Activated CD4-positive, alpha-beta memory T cell treated with anti-CD3 and anti-CD28 coated beads for 36 hours (primary cell): ENCODE results near the gene CAPZA2. TPM values are rescaled to one million over a fixed set of nuclear protein-coding genes. Genes with fewer than 3 reads are reported as not detected.
"Not testable (repeated sequence)": the region's sequence is repeated elsewhere in the genome, so short reads cannot be mapped to it uniquely, and the experiment has no call there.

Experiments
- CTCF ChIA-PET: fragments of 350-600 bp; sonication (Branson Sonifier 250); formaldehyde crosslinking; loops from one replicate; lab custom pipeline; 2021; ENCODE audit warnings: antibody characterized with exemption, inconsistent platforms; lab: Charles Lee
- POLR2A ChIA-PET: fragments of 350-600 bp; sonication (Branson Sonifier 250); formaldehyde crosslinking; loops from one replicate; lab custom pipeline; 2021; ENCODE audit warnings: antibody characterized with exemption; lab: Charles Lee
- DNase-seq: peaks from one replicate; pipeline ENCODE4 v3.0.0-alpha.2; 2020
- H3K27ac Mint-ChIP-seq: one replicate; pipeline ENCODE4 v1.8.0; 2021; ENCODE audit warnings: mixed read lengths
- H3K27me3 Mint-ChIP-seq: one replicate; pipeline ENCODE4 v1.8.0; 2021; ENCODE audit warnings: mixed read lengths
- H3K36me3 Mint-ChIP-seq: one replicate; pipeline ENCODE4 v1.8.0; 2021; ENCODE audit warnings: mixed read lengths
- H3K4me1 Mint-ChIP-seq: one replicate; pipeline ENCODE4 v1.8.0; 2021; ENCODE audit warnings: low read depth, mixed read lengths
- H3K4me3 Mint-ChIP-seq: one replicate; pipeline ENCODE4 v1.8.0; 2021; ENCODE audit warnings: mild to moderate bottlenecking, mixed read lengths
- H3K9me3 Mint-ChIP-seq: one replicate; pipeline ENCODE4 v1.8.0; 2021; ENCODE audit warnings: mixed read lengths
- intact Hi-C: fragments of 100-400 bp; cut with micrococcal nuclease; formaldehyde crosslinking; loops from one replicate; pipeline ENCODE4 v1.15.1; 2023
- total RNA-seq, 2 experiments: library from RNA; stranded (reverse); gene quantifications; one replicate each; pipeline ENCODE4 v1.2.3, GENCODE V29; 2021

Gene CAPZA2
- total RNA-seq, 2 experiments from 2014 or later: 163 to 176 TPM

DNA sequence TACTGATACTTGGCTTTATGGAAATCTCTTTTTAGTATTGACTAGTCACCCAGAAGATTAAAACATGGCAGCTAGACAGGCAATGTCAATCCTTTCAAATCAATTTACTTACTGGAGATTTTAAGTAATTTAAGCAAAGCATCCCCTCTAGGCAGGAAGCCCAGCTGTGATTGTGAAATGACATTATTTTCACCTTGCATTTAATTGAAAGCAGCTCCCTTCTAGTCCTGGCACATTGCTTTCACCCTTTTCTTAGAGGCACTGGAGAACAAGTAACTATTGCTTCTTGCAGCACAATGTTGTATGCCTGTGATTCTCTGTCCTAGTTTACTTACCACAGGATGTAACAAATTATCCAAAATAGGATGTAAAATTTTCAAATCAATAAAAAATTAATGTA lies 104.2 kb downstream of the CAPZA2 start:
- H3K4me3 Mint-ChIP-seq: no peak overlapping the region
- ChIA-PET POLR2A (no interaction called here), CTCF (interaction anchor here (0.7 kb wide), 1 partner anchor 10 kb away, joined by 3 read pairs; no protein-coding TSS in a partner anchor)
- no peak overlapping the region for H3K27ac Mint-ChIP-seq
- H3K27me3 Mint-ChIP-seq: no peaks in the 10 kb centered on the region
- H3K4me1 Mint-ChIP-seq: peaks cover 15% of the 10 kb centered on the region
- H3K36me3 Mint-ChIP-seq: no peaks in the 10 kb centered on the region
- intact Hi-C loops: no loop called here
- no peak for DNase-seq
- H3K9me3 Mint-ChIP-seq: peaks cover 4% of the 10 kb centered on the region

GRCh38 chr7:116967254-116967922 lies 105.0 kb downstream of the CAPZA2 start:
- ChIA-PET POLR2A (no interaction called here), CTCF (no interaction called here)
- Mint-ChIP-seq H3K9me3 (no peaks in the 10 kb centered on the region), H3K36me3 (no peaks in the 10 kb centered on the region), H3K27me3 (no peaks in the 10 kb centered on the region), H3K4me1 (peaks cover 12% of the 10 kb centered on the region), H3K27ac (no peak overlapping the region), H3K4me3 (no peak overlapping the region)
- no peak for DNase-seq
- intact Hi-C loops: no loop called here

DNA sequence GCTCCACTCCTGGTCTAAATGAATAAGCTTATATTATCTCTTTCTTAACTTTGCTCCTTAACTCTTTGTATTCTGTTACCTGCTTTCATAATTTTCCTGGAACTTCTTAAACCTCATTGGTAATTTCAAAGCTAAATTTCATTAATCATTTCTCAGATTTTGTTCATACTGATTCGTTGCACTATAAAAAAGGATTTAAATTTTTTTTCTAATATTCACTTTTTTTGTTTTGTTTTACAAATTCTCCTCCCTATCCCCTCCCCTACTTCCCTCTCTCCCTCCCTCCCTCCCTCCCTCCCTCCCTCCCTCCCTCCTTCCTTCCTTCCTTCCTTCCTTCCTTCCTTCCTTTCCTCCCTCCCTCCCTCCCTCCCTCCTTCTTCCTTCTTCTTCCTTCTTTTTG lies 105.6 kb downstream of the CAPZA2 start:
- Mint-ChIP-seq H3K4me3 (no peak overlapping the region), H3K9me3 (no peaks in the 10 kb centered on the region), H3K27ac (no peak overlapping the region), H3K36me3 (no peaks in the 10 kb centered on the region), H3K4me1 (peaks cover 8% of the 10 kb centered on the region), H3K27me3 (no peaks in the 10 kb centered on the region)
- POLR2A ChIA-PET: no interaction called here
- CTCF ChIA-PET: no interaction called here
- intact Hi-C loops: no loop called here
- no peak for DNase-seq

DNA sequence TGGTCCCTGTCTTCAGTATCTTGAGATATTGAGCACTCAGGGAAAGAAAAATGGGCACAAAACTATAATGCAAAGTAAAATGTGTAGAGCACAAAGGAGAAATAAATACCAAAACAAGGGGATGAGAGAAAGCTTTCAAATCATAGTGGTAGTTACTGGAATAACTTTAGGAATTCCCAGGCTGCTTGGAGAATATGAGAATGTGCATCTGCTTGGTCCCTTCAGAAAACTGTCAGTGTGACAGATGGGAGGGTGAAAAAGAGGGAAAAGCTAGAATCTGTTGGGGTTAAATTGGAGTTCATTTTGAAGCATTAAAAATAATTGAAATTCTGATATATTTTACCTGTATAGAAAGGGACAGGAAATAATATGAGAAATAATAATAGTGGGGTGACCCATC lies 106.2 kb downstream of the CAPZA2 start:
- POLR2A ChIA-PET: no interaction called here
- Mint-ChIP-seq H3K27me3 (no peaks in the 10 kb centered on the region), H3K4me1 (peaks cover 6% of the 10 kb centered on the region), H3K36me3 (no peaks in the 10 kb centered on the region), H3K4me3 (no peak overlapping the region), H3K27ac (no peak overlapping the region), H3K9me3 (no peaks in the 10 kb centered on the region)
- intact Hi-C loops: no loop called here
- CTCF ChIA-PET: no interaction called here
- no peak for DNase-seq

- Mint-ChIP-seq H3K4me3 (no peak overlapping the region), H3K36me3 (no peaks in the 10 kb centered on the region), H3K4me1 (peaks cover 6% of the 10 kb centered on the region), H3K9me3 (no peaks in the 10 kb centered on the region), H3K27ac (no peak overlapping the region), H3K27me3 (no peaks in the 10 kb centered on the region)
- intact Hi-C loops: no loop called here
- no peak for DNase-seq
- ChIA-PET POLR2A (no interaction called here), CTCF (interaction anchor here (0.6 to 4.1 kb wide), 3 partner anchors 15 to 158 kb away, joined by 3 to 14 read pairs (median 9); no protein-coding TSS in a partner anchor)
Measured at GRCh38 chr7:116969371-116969902, 107.0 kb downstream of the CAPZA2 start.

DNA sequence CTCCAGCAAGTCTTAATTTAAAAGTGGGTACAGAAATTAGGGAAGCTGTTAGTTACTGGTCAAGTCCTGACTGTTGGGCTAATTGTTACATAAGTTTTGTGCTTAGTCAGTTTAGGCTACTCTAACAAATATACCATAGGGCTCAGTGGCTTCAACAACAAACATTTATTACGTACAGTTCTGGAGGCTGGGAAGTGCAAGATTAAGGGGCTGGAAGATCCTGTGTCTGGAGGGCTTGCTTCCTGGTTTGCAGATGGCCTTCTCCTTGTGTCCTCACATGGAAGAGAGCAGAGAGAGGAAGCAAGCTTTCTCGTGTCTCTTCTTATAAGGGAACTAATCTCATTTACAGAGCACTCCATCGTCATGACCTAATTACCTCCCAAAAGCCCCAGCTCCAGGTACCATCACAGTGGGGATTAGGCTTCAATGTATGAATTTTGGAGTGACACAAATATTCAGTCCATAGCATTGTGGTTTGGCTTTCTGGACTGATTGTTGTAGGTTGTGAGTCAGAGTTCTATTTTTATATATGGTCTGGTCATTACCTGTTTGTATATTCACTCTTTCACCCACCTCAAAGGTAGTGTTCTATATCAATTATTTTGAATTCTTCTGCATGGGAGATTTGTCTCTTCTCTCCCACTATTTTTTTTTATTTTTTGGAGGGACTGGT lies 108.0 kb downstream of the CAPZA2 start:
- intact Hi-C loops: no loop called here
- DNase-seq: no peak
- POLR2A ChIA-PET: no interaction called here
- no peaks in the 10 kb centered on the region for H3K9me3 Mint-ChIP-seq
- H3K4me1 Mint-ChIP-seq: peaks cover 6% of the 10 kb centered on the region
- CTCF ChIA-PET: interaction anchor here (1.2 to 4.1 kb wide), 4 partner anchors 14 to 157 kb away, joined by 3 to 14 read pairs (median 8); no protein-coding TSS in a partner anchor
- H3K36me3 Mint-ChIP-seq: no peaks in the 10 kb centered on the region
- no peaks in the 10 kb centered on the region for H3K27me3 Mint-ChIP-seq
- no peak overlapping the region for H3K27ac Mint-ChIP-seq
- H3K4me3 Mint-ChIP-seq: no peak overlapping the region

DNA sequence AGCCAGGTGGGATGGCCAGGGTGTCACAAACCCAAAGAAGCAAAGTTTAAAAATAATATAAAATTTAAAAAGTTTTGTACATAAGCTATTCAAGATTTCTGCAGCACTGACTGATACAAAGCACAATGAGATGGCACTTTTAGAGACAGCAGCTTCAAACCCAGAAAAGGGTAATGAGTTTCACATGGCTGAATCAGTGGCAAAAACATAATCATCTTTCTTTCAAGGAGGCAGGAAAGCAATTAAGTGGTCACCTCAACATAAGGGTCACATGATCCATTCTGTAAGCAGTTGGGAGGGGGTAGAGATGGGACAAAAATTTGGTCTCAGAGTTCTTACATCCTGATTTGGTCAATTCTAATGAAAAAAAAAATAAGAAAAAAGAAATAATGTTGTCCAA lies 108.8 kb downstream of the CAPZA2 start:
- H3K4me3 Mint-ChIP-seq, H3K27me3 Mint-ChIP-seq, H3K9me3 Mint-ChIP-seq, DNase-seq, H3K36me3 Mint-ChIP-seq, H3K4me1 Mint-ChIP-seq, H3K27ac Mint-ChIP-seq, intact Hi-C loops: not testable (repeated sequence)
- POLR2A ChIA-PET: interaction anchor here (0.6 kb wide), 1 partner anchor 154 kb away, joined by 3 read pairs; no protein-coding TSS in a partner anchor
- CTCF ChIA-PET: interaction anchor here (0.6 to 4.1 kb wide), 7 partner anchors 14 to 158 kb away, joined by 3 to 14 read pairs (median 4); no protein-coding TSS in a partner anchor

Other genes with a start within 250 kb of the CAPZA2 start
- gene MET, start 190.4 kb upstream of the CAPZA2 start, total RNA-seq: 1 to 10 TPM; 1.4 to 1.8 TPM
- gene ST7, start 90.9 kb downstream of the CAPZA2 start, total RNA-seq: 1 to 10 TPM; 5.7 to 6.2 TPM